Smooth muscle cell (in vitro differentiated cells): ENCODE measurements around the gene PMFBP1. TPM values are rescaled to one million over a fixed set of nuclear protein-coding genes. Genes with fewer than 3 reads are reported as not detected.

Experiments used
- DNase-seq: peaks from one replicate; lab custom pipeline; 2025; ENCODE audit not compliant: unreplicated experiment; lab: John Stamatoyannopoulos, UW
- H2AFZ ChIP-seq: fragments of 200-600 bp; sonication (generic); 2 replicates; pipeline ENCODE4 v1.6.0; 2016; ENCODE audit warnings: antibody characterized with exemption, low read depth, mild to moderate bottlenecking
- H3F3A ChIP-seq: fragments of 200-600 bp; sonication (generic); 2 replicates; pipeline ENCODE4 v1.6.0; 2017; ENCODE audit warnings: antibody characterized with exemption, low read depth
- H3K27ac ChIP-seq: fragments of 200-600 bp; sonication (generic); 2 replicates; pipeline ENCODE4 v1.5.1; 2016; ENCODE audit warnings: low read depth, mild to moderate bottlenecking
- H3K27me3 ChIP-seq: fragments of 200-600 bp; sonication (generic); 2 replicates; pipeline ENCODE4 v1.6.1; 2016; ENCODE audit warnings: low read depth, mild to moderate bottlenecking
- H3K36me3 ChIP-seq: fragments of 200-600 bp; sonication (generic); 2 replicates; pipeline ENCODE4 v1.5.1; 2016; ENCODE audit warnings: low read depth
- H3K4me1 ChIP-seq: fragments of 200-600 bp; sonication (generic); 2 replicates; pipeline ENCODE4 v1.5.1; 2016; ENCODE audit warnings: low read depth
- H3K4me2 ChIP-seq: fragments of 200-600 bp; sonication (generic); 2 replicates; pipeline ENCODE4 v1.6.0; 2016; ENCODE audit warnings: mild to moderate bottlenecking
- H3K4me3 ChIP-seq: fragments of 200-600 bp; sonication (generic); 2 replicates; pipeline ENCODE4 v1.5.1; 2016; ENCODE audit warnings: mild to moderate bottlenecking
- H3K79me2 ChIP-seq: fragments of 200-600 bp; sonication (generic); 2 replicates; pipeline ENCODE4 v1.6.0; 2016; ENCODE audit warnings: low read depth, mild to moderate bottlenecking
- H3K9ac ChIP-seq: fragments of 200-600 bp; sonication (generic); 2 replicates; pipeline ENCODE4 v1.6.0; 2016; ENCODE audit warnings: low read depth
- H3K9me3 ChIP-seq: fragments of 200-600 bp; sonication (generic); replicated peaks from 2 replicates; pipeline ENCODE4 v1.5.1; 2016; ENCODE audit warnings: low read depth
- H4K20me1 ChIP-seq: fragments of 200-600 bp; sonication (generic); 2 replicates; pipeline ENCODE4 v1.6.0; 2016; ENCODE audit warnings: low read depth
- CTCF ChIP-seq: fragments of 200-600 bp; sonication (generic); IDR thresholded peaks from 2 replicates; pipeline ENCODE4 v1.5.1; 2017; ENCODE audit warnings: borderline replicate concordance, mild to moderate bottlenecking, antibody characterized with exemption; ENCODE audit not compliant: insufficient read depth, poor library complexity, severe bottlenecking
- WGBS: methylation state at CpG from one replicate; pipeline ENCODE4 v1.1.7; 2016; ENCODE audit warnings: low lambda C conversion rate; 5-methylcytosine and 5-hydroxymethylcytosine counted together
- polyA plus RNA-seq: library from polyadenylated mRNA; unstranded; fragments of >200 nt; fragmentation: Nextera tagmentation; extraction: Ambion mirVana; gene quantifications from 2 replicates; pipeline ENCODE4 v1.2.1, GENCODE V29; 2016
- total RNA-seq: library from RNA; depleted of rRNA; stranded (reverse); fragments of >200 nt; gene quantifications from 2 replicates; pipeline ENCODE4 v1.2.3, GENCODE V29; 2014

PMFBP1 gene
- total and polyA plus RNA-seq, 2 experiments from 2014 or later = 0.31 to 0.80 TPM

GRCh38 chr16:72108353-72109102, 63.4 kb downstream of the PMFBP1 start:
- Histone ChIP-seq H3F3A (peaks cover 3% of the 10 kb centered on the region), H2AFZ (no peak overlapping the region), H3K36me3 (peaks cover 10% of the 10 kb centered on the region), H3K4me3 (no peak overlapping the region), H3K79me2 (no peaks in the 10 kb centered on the region), H3K4me1 (no peaks in the 10 kb centered on the region), H3K9ac (no peak overlapping the region), H3K27me3 (no peaks in the 10 kb centered on the region), H3K27ac (no peak overlapping the region), H4K20me1 (no peaks in the 10 kb centered on the region), H3K9me3 (no peaks in the 10 kb centered on the region), H3K4me2 (no peak overlapping the region)
- DNase-seq = no peak
- no peak for TF ChIP-seq CTCF
- 92% methylated on average over 16 of the region's 16 CpGs for WGBS

- Histone ChIP-seq H2AFZ (no peak overlapping the region), H3F3A (no peaks in the 10 kb centered on the region), H3K9me3 (no peaks in the 10 kb centered on the region), H3K4me3 (no peak overlapping the region), H3K4me1 (no peaks in the 10 kb centered on the region), H3K79me2 (no peaks in the 10 kb centered on the region), H3K9ac (no peak overlapping the region), H3K27ac (no peak overlapping the region), H3K36me3 (peaks cover 10% of the 10 kb centered on the region), H4K20me1 (no peaks in the 10 kb centered on the region), H3K27me3 (no peaks in the 10 kb centered on the region), H3K4me2 (no peak overlapping the region)
- TF ChIP-seq CTCF = no peak
- no peak for DNase-seq
- over 99% methylated on average over 17 of the region's 17 CpGs for WGBS
Measured at GRCh38 chr16:72107371-72107770, 64.6 kb downstream of the PMFBP1 start.

DNA sequence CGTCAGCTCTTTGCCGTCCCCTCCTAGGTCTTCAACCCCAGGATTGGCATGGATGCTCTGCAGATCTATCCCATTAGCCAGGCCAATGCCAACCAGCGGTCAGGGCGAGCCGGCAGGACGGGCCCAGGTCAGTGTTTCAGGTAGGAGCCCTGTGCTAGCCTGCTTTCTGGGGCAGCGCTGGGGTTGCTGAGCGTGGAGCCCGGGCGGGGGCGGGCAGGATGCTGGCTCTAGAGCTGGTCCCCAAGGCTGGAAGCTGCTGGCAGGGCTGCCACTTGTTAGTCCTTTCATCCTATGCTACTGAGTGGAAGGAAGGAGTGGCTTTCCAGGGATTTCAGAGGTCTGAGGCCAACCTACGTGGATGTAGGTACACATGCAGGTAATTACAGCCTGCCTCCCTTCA, 66.0 kb downstream of the PMFBP1 start:
- no peak overlapping the region for H2AFZ ChIP-seq
- WGBS = 96% methylated on average over 12 of the region's 12 CpGs
- H3K79me2 ChIP-seq = no peaks in the 10 kb centered on the region
- no peaks in the 10 kb centered on the region for H3K4me1 ChIP-seq
- H3K27me3 ChIP-seq = no peaks in the 10 kb centered on the region
- H3F3A ChIP-seq = no peaks in the 10 kb centered on the region
- H3K27ac ChIP-seq = no peak overlapping the region
- no peaks in the 10 kb centered on the region for H3K9me3 ChIP-seq
- no peak for DNase-seq
- no peak overlapping the region for H3K4me2 ChIP-seq
- H3K4me3 ChIP-seq = no peak overlapping the region
- no peak overlapping the region for H3K9ac ChIP-seq
- TF ChIP-seq CTCF = no peak
- H3K36me3 ChIP-seq = peaks cover 13% of the 10 kb centered on the region
- H4K20me1 ChIP-seq = no peaks in the 10 kb centered on the region

DNA sequence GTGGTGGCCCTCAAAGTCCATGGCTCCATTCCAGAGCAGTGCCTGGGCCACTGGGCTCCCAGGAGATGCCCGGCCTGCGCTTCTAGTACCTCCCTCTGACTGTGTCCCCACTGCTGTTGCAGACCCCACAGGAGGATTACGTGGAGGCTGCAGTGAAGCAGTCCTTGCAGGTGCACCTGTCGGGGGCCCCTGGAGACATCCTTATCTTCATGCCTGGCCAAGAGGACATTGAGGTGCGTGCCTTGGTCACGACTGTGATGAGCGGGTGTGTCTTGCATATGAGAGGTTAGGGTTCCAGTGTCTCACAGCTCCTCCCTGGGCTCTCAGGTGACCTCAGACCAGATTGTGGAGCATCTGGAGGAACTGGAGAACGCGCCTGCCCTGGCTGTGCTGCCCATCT, 67.0 kb downstream of the PMFBP1 start:
- no peak for TF ChIP-seq CTCF
- Histone ChIP-seq H3K9me3 (no peaks in the 10 kb centered on the region), H3K4me3 (no peak overlapping the region), H3K4me1 (no peaks in the 10 kb centered on the region), H4K20me1 (no peaks in the 10 kb centered on the region), H3K79me2 (no peaks in the 10 kb centered on the region), H3F3A (no peaks in the 10 kb centered on the region), H3K9ac (no peak overlapping the region), H3K4me2 (no peak overlapping the region), H3K36me3 (peaks cover 11% of the 10 kb centered on the region), H3K27ac (no peak overlapping the region), H3K27me3 (no peaks in the 10 kb centered on the region), H2AFZ (no peak overlapping the region)
- WGBS = 93% methylated on average over 9 of the region's 9 CpGs
- DNase-seq = no peak
